ENCODE results near the gene DNMT1.
"Not testable (repeated sequence)": the region's sequence is repeated elsewhere in the genome, so short reads cannot be mapped to it uniquely, and the experiment has no call there.

Gene DNMT1

DNA sequence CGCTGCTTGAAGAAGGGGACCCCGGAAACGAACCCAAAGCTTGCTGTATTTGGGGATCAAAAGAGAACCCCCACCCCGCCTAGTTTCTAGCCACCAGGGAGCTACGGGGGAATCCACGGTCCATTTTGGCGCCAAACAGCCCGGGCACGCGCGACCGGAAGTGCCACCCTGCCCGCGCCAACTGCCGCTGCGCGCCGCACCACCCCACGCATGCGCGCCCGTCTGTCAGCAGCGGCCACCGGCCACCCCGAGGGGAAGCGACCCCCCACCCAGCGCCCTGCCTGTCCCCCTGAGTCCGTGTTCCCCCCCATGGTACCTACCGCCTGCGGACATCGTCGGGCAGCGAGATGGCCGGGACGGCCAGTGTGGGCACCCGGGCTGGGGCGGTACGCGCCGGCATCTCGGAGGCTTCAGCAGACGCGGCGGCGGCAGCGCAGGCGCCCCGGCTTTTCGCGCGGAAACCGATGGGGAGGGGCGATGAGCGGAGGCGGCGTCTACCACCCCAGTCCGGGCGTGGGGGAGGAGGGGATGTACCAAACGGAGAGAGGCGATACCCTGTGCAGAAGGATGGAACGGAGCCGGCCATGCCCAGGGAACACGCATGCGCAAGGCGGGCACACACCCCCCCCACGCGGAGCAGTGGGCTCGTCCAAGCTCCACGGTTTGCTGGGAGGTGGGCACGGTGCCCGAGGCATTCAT lies at the start of gene DNMT1:
Gene DNMT1, minus strand, starts transcription at position 454 of the 699 bp plus-strand sequence. Its CDS starts 54 bp downstream, at position 400.
- Histone ChIP-seq H3K9ac (ENCODE audit: low read depth in 1 of 2, low read length in 2 of 2) (peak within 1 kb of the TSS; percentile 68 to 79), H3K4me3 (ENCODE audit: low read depth in 1 of 2, low read length in 2 of 2) (peak within 1 kb of the TSS; percentile 81 to 88), H3K27me3 (ENCODE audit: control insufficient read depth in 1 of 2, insufficient read depth in 2 of 2, low read length in 2 of 2) (no peaks in the 10 kb centered on the region), H3K9me3 (ENCODE audit: control insufficient read depth in 1 of 2, low read length in 2 of 2) (no peaks in the 10 kb centered on the region), H3K27ac (ENCODE audit: low read depth, low read length) (peak within 1 kb of the TSS; percentile 66), H3K4me1 (ENCODE audit: control insufficient read depth in 1 of 2, insufficient read depth in 2 of 2, low read length in 2 of 2) (peaks cover 11 to 21% of the 10 kb centered on the region in 2 donors), H3K36me3 (ENCODE audit: control insufficient read depth in 1 of 2, insufficient read depth in 2 of 2, low read length in 2 of 2) (peaks cover 0 to 2% of the 10 kb centered on the region in 2 donors)

DNA sequence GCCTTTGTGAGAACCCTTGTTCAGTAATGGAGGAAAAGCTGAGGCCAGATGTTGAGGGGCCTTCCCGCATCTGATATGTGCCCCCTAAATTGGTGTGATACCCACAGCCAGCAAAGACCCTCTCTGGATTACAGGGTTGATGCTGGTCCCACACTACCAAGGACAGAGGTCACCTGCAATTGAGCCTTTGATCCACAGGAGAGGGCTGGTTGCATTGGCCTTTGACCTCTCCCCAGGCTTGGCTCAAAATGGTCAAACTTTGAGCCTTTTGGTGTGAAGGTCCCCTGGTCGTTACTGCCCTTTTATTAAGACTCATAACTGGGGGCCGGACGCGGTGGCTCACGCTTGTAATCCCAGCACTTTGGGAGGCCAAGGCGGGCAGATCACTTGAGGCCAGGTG lies 48.9 kb upstream of the DNMT1 start:
- Histone ChIP-seq H3K9ac (ENCODE audit: low read depth in 1 of 2, low read length in 2 of 2) (no peak overlapping the region), H3K36me3 (ENCODE audit: control insufficient read depth in 1 of 2, insufficient read depth in 2 of 2, low read length in 2 of 2) (no peaks in the 10 kb centered on the region), H3K9me3 (ENCODE audit: control insufficient read depth in 1 of 2, low read length in 2 of 2) (no peaks in the 10 kb centered on the region), H3K4me3 (ENCODE audit: low read depth in 1 of 2, low read length in 2 of 2) (no peak overlapping the region), H3K27ac (ENCODE audit: low read depth, low read length) (no peak overlapping the region), H3K27me3 (ENCODE audit: control insufficient read depth in 1 of 2, insufficient read depth in 2 of 2, low read length in 2 of 2) (no peaks in the 10 kb centered on the region), H3K4me1 (ENCODE audit: control insufficient read depth in 1 of 2, insufficient read depth in 2 of 2, low read length in 2 of 2) (no peaks in the 10 kb centered on the region)

DNA sequence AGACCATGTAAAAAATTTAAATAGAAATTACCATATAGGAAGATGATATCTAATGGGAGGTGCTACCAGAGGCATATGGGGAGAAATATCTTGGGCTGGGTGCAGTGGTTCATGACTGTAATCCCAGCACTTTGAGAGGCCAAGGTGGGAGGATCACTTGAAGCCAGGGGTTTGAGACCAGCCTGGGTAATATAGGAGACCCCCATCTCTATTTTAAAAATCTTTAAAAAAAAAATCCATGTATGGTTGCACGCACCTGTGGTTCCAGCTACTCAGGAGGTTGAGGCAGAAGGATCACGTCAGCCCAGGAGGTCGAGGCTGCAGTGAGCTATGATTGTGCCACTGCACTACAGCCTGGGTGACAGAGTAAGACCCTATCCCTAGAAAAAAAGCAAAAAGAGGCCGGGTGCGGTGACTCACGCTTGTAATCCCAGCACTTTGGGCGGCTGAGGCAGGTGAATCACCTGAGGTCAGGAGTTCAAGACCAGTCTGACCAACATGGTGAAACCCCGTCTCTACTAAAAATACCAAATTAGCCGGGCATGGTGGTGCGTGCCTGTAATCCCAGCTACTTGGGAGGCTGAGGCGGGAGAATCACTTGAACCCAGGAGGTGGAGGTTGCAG lies 47.2 kb upstream of the DNMT1 start:
- H3K36me3 ChIP-seq (ENCODE audit: control insufficient read depth in 1 of 2, insufficient read depth in 2 of 2, low read length in 2 of 2); H3K27me3 ChIP-seq (ENCODE audit: control insufficient read depth in 1 of 2, insufficient read depth in 2 of 2, low read length in 2 of 2); H3K4me1 ChIP-seq (ENCODE audit: control insufficient read depth in 1 of 2, insufficient read depth in 2 of 2, low read length in 2 of 2); H3K27ac ChIP-seq (ENCODE audit: low read depth, low read length); H3K9me3 ChIP-seq (ENCODE audit: control insufficient read depth in 1 of 2, low read length in 2 of 2); H3K4me3 ChIP-seq (ENCODE audit: low read depth in 1 of 2, low read length in 2 of 2); H3K9ac ChIP-seq (ENCODE audit: low read depth in 1 of 2, low read length in 2 of 2): not testable (repeated sequence)

DNA sequence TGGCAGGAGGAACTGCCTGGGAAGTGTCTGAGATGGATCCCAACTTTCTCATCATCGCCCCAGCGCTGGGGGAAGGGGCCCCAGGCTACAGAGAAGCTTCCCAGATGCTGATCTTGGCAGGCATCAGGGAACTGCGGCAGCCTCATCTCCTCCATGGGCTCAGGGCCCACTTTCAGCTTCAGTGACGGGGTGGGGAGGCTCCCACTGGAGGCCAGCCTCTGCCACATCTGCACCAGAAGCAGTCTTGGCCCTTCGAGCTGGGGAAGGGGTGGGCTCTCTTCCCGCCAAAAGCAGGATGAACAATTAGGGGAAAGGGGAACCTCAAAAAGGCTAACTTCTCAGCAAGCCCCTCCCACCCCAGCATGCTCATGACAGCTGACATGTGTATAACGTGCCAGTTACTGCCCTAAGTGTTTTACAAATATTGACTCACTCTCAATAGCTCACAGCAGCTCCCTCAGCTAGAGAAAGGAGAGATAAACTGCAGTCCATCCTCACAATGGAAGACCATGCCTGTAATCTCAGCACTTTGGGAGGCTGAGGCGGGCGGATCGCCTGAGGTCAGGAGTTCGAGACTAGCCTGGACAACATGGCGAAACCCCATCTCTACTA lies 43.5 kb upstream of the DNMT1 start:
- H3K27ac ChIP-seq (ENCODE audit: low read depth, low read length), result no peak overlapping the region
- no peaks in the 10 kb centered on the region for H3K9me3 ChIP-seq (ENCODE audit: control insufficient read depth in 1 of 2, low read length in 2 of 2)
- H3K27me3 ChIP-seq (ENCODE audit: control insufficient read depth in 1 of 2, insufficient read depth in 2 of 2, low read length in 2 of 2), result no peaks in the 10 kb centered on the region
- H3K9ac ChIP-seq (ENCODE audit: low read depth in 1 of 2, low read length in 2 of 2), result no peak overlapping the region
- no peak overlapping the region for H3K4me3 ChIP-seq (ENCODE audit: low read depth in 1 of 2, low read length in 2 of 2)
- peaks cover 0 to 4% of the 10 kb centered on the region in 2 donors for H3K4me1 ChIP-seq (ENCODE audit: control insufficient read depth in 1 of 2, insufficient read depth in 2 of 2, low read length in 2 of 2)
- H3K36me3 ChIP-seq (ENCODE audit: control insufficient read depth in 1 of 2, insufficient read depth in 2 of 2, low read length in 2 of 2), result no peaks in the 10 kb centered on the region

DNA sequence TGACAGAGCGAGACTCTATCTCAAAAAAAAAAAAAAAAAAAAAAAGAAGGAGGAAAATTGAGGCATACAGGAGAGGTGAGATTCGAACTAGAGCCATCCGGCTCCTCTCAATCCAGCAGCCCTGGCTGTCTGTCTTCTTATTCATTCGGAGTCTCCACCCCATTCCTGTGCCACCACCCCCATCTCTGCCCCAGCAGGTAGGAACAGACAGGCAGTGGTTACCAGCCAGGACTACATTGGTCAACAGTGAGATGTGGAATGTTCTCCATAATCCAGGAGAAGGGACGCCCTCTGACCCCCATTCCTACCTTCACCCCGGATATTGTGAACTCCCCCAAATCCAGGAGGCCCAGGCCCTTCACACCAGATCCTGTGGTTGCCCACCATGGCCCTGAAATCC lies 42.9 kb upstream of the DNMT1 start:
- peak overlapping the region; percentile 11 for H3K27ac ChIP-seq (ENCODE audit: low read depth, low read length)
- H3K4me3 ChIP-seq (ENCODE audit: low read depth in 1 of 2, low read length in 2 of 2), result no peak overlapping the region
- H3K36me3 ChIP-seq (ENCODE audit: control insufficient read depth in 1 of 2, insufficient read depth in 2 of 2, low read length in 2 of 2), result no peaks in the 10 kb centered on the region
- no peaks in the 10 kb centered on the region for H3K9me3 ChIP-seq (ENCODE audit: control insufficient read depth in 1 of 2, low read length in 2 of 2)
- H3K9ac ChIP-seq (ENCODE audit: low read depth in 1 of 2, low read length in 2 of 2), result no peak overlapping the region
- H3K27me3 ChIP-seq (ENCODE audit: control insufficient read depth in 1 of 2, insufficient read depth in 2 of 2, low read length in 2 of 2), result no peaks in the 10 kb centered on the region
- H3K4me1 ChIP-seq (ENCODE audit: control insufficient read depth in 1 of 2, insufficient read depth in 2 of 2, low read length in 2 of 2), result peaks cover 0 to 4% of the 10 kb centered on the region in 2 donors

DNA sequence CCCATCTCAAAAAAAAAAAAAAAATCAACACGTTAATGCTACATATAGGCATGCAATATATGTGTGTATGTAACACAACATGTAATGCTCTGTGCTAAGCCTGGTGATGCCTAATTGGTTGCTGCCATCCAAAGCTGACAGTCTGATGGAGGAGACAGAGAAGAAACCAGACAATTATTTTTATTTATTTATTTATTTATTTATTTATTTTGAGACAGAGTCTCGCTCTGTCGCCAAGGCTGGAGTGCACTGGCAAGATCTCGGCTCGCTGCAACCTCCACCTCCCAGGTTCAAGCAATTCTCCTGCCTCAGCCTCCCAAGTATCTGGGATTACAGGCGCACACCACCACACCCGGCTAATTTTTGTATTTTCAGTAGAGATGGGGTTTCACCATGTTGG lies 40.7 kb upstream of the DNMT1 start:
- H3K4me3 ChIP-seq (ENCODE audit: low read depth in 1 of 2, low read length in 2 of 2); H3K4me1 ChIP-seq (ENCODE audit: control insufficient read depth in 1 of 2, insufficient read depth in 2 of 2, low read length in 2 of 2); H3K9ac ChIP-seq (ENCODE audit: low read depth in 1 of 2, low read length in 2 of 2); H3K36me3 ChIP-seq (ENCODE audit: control insufficient read depth in 1 of 2, insufficient read depth in 2 of 2, low read length in 2 of 2); H3K27ac ChIP-seq (ENCODE audit: low read depth, low read length); H3K9me3 ChIP-seq (ENCODE audit: control insufficient read depth in 1 of 2, low read length in 2 of 2); H3K27me3 ChIP-seq (ENCODE audit: control insufficient read depth in 1 of 2, insufficient read depth in 2 of 2, low read length in 2 of 2): not testable (repeated sequence)

DNA sequence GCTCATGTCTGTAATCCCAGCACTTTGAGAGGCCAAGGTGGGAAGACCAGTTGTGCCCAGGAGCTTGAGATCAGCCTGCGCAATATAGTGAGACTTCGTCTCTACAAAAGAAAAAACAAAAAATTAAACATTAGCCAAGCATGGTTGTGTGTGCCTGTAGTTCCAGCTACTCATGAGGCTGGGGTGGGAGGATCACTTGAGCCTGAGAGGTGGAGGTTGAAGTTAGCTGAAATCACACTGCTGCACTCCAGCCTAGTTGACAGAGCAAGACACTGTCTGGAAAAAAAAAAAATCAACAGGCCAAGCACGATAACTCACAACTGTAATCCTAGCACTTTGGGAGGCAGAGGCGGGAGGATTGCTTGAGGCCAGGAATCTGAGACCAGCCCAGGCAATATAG lies 40.2 kb upstream of the DNMT1 start:
- H3K4me3 ChIP-seq (ENCODE audit: low read depth in 1 of 2, low read length in 2 of 2), result no peak overlapping the region
- no peak overlapping the region for H3K27ac ChIP-seq (ENCODE audit: low read depth, low read length)
- H3K9ac ChIP-seq (ENCODE audit: low read depth in 1 of 2, low read length in 2 of 2), result no peak overlapping the region
- H3K36me3 ChIP-seq (ENCODE audit: control insufficient read depth in 1 of 2, insufficient read depth in 2 of 2, low read length in 2 of 2), result no peaks in the 10 kb centered on the region
- H3K9me3 ChIP-seq (ENCODE audit: control insufficient read depth in 1 of 2, low read length in 2 of 2), result no peaks in the 10 kb centered on the region
- no peaks in the 10 kb centered on the region for H3K27me3 ChIP-seq (ENCODE audit: control insufficient read depth in 1 of 2, insufficient read depth in 2 of 2, low read length in 2 of 2)
- H3K4me1 ChIP-seq (ENCODE audit: control insufficient read depth in 1 of 2, insufficient read depth in 2 of 2, low read length in 2 of 2), result peaks cover 0 to 11% of the 10 kb centered on the region in 2 donors

DNA sequence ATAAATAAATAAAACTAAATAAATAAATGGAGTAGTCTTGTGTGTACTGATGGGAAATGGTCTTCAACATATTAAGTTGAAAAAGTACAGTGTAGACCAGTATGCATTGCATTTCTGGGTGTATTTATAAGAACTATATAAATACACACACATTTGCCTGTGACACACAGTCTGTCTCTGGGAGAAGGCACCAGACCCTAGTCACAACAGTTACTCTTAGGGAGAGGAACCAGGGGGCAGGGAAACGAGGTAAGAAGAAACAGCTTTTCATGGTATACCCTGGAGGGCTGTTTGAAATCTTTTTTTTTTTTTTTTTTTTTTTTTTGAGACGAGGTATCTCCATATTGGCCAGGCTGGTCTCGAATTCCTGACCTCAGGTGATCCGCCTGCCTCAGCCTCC lies 39.2 kb upstream of the DNMT1 start:
- H3K4me1 ChIP-seq (ENCODE audit: control insufficient read depth in 1 of 2, insufficient read depth in 2 of 2, low read length in 2 of 2), result peaks cover 0 to 20% of the 10 kb centered on the region in 2 donors
- no peak overlapping the region for H3K4me3 ChIP-seq (ENCODE audit: low read depth in 1 of 2, low read length in 2 of 2)
- H3K9me3 ChIP-seq (ENCODE audit: control insufficient read depth in 1 of 2, low read length in 2 of 2), result no peaks in the 10 kb centered on the region
- H3K27me3 ChIP-seq (ENCODE audit: control insufficient read depth in 1 of 2, insufficient read depth in 2 of 2, low read length in 2 of 2), result no peaks in the 10 kb centered on the region
- no peaks in the 10 kb centered on the region for H3K36me3 ChIP-seq (ENCODE audit: control insufficient read depth in 1 of 2, insufficient read depth in 2 of 2, low read length in 2 of 2)
- no peak overlapping the region for H3K27ac ChIP-seq (ENCODE audit: low read depth, low read length)
- no peak overlapping the region for H3K9ac ChIP-seq (ENCODE audit: low read depth in 1 of 2, low read length in 2 of 2)

DNA sequence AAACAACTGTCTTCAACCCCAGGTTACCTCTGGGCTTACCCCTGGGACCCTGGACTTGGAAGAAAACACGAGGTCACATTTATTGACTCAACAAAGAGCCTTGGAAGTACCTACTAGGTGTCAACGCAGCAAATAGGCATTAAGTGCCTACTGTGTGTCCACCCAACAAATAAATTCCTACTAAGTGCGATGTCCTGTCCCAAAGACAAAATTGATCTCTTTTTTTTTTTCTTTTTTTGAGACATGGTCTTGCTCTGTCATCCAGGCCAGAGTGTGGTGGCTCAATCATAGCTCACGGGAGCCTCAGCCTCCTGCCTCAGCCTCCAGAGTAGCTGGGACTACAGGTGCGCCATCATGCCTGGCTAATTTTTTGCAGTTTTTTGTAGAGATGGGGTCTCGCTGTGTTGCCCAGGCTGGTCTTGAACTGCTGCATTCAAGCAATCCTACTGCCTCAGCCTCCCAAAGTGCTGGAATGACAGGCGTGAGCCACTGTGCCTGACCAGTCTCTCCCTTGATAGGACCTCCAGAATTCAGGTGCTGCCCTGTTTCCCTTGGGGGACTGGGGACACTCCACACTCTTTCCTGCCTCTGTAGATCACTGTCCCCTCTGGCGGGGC lies 37.0 kb upstream of the DNMT1 start:
- Histone ChIP-seq H3K36me3 (ENCODE audit: control insufficient read depth in 1 of 2, insufficient read depth in 2 of 2, low read length in 2 of 2) (no peaks in the 10 kb centered on the region), H3K27ac (ENCODE audit: low read depth, low read length) (no peak overlapping the region), H3K27me3 (ENCODE audit: control insufficient read depth in 1 of 2, insufficient read depth in 2 of 2, low read length in 2 of 2) (no peaks in the 10 kb centered on the region), H3K9me3 (ENCODE audit: control insufficient read depth in 1 of 2, low read length in 2 of 2) (no peaks in the 10 kb centered on the region), H3K4me1 (ENCODE audit: control insufficient read depth in 1 of 2, insufficient read depth in 2 of 2, low read length in 2 of 2) (peaks cover 0 to 26% of the 10 kb centered on the region in 2 donors), H3K9ac (ENCODE audit: low read depth in 1 of 2, low read length in 2 of 2) (peak overlapping the region in 1 of 2 donors; percentile 74), H3K4me3 (ENCODE audit: low read depth in 1 of 2, low read length in 2 of 2) (peak overlapping the region; percentile 81)

Measured in duodenal mucosa (tissue), 2 donors.